Peyer's patch (tissue), 4 donors: Measurements from ENCODE around the gene SERPINB1. TPM values are rescaled to one million over a fixed set of nuclear protein-coding genes. Genes with fewer than 3 reads are reported as not detected.

ENCODE experiments used
- DNase-seq, 3 donors: peaks; one replicate each; pipeline ENCODE4 v3.0.0-alpha.2; 2017 to 2019
- H3K27ac ChIP-seq, 4 donors: fragments of 200-600 bp; sonication (generic); one replicate each; pipeline ENCODE4 v1.5.1; 2016 to 2019
- H3K27me3 ChIP-seq, 2 donors: fragments of 200-600 bp; sonication (generic); one replicate each; pipeline ENCODE4 v1.5.1; 2019
- H3K36me3 ChIP-seq, 3 donors: fragments of 200-600 bp; sonication (generic); one replicate each; pipeline ENCODE4 v1.5.1; 2016 to 2019
- H3K4me1 ChIP-seq, 4 donors: fragments of 200-600 bp; sonication (generic); one replicate each; pipeline ENCODE4 v1.5.1; 2016 to 2019
- H3K4me3 ChIP-seq, 4 donors: fragments of 200-600 bp; sonication (generic); 1 replicate in 3 of 4; 2 replicates in 1 of 4; pipeline ENCODE4 v1.5.1; 2016 to 2019; ENCODE audit warnings: mild to moderate bottlenecking in 1 of 4
- H3K9me3 ChIP-seq, 4 donors: fragments of 200-600 bp; sonication (generic); one replicate each; pipeline ENCODE4 v1.5.1; 2016 to 2019; ENCODE audit warnings: mild to moderate bottlenecking in 1 of 4
- CTCF ChIP-seq, 6 experiments: fragments of 450-650 bp in 4 of 6; fragments of 200-600 bp in 2 of 6; sonication (generic) in 1 of 6; IDR thresholded peaks; one replicate each; pipeline ENCODE4 v1.5.1; 2017 to 2019; ENCODE audit warnings: antibody characterized with exemption in 6 of 6, mild to moderate bottlenecking in 3 of 6, moderate library complexity in 1 of 6
- POLR2A ChIP-seq, 2 donors: fragments of 450-650 bp; IDR thresholded peaks; one replicate each; pipeline ENCODE4 v1.5.1; 2017; ENCODE audit warnings: antibody characterized with exemption in 2 of 2, mild to moderate bottlenecking in 2 of 2, moderate library complexity in 2 of 2
- small RNA-seq, 2 donors: library from RNA; depleted of rRNA; stranded (forward); fragments of <200 nt; gene quantifications; one replicate each; pipeline ENCODE3, GENCODE V24; 2016
- total RNA-seq, 4 donors: library from RNA; depleted of rRNA; stranded (reverse); fragments of >200 nt; gene quantifications; one replicate each; pipeline ENCODE4 v1.1.0, GENCODE V29; 2016

The SERPINB1 gene
- total RNA-seq, 4 donors from 2014 or later = 58.6 to 122 (median 86.4) TPM

- no peak for DNase-seq
- no peaks in the 10 kb centered on the region for H3K27me3 ChIP-seq
- no peak for TF ChIP-seq CTCF (IDR thresholded peaks at IDR 0.05)
- TF ChIP-seq POLR2A (IDR thresholded peaks at IDR 0.05) = no peak
- no peak overlapping the region for H3K27ac ChIP-seq
- H3K4me1 ChIP-seq = peaks cover 0 to 8% (median 0%) of the 10 kb centered on the region in 4 donors
- no peaks in the 10 kb centered on the region for H3K9me3 ChIP-seq
- H3K4me3 ChIP-seq = no peak overlapping the region
- H3K36me3 ChIP-seq = peaks cover 0 to 58% (median 0%) of the 10 kb centered on the region in 3 donors
Measured at GRCh38 chr6:2782356-2782708, 59.3 kb downstream of the SERPINB1 start.

Small RNAs within 50 kb of the gene (small RNA-seq; reads per million reads assigned to genes)
- gene MIR4645 = 0.12 to 0.51 reads per million in 2 donors

Other genes with a start within 250 kb of the SERPINB1 start
- 1 to 10 TPM in 1 of 4 donors, under 1 TPM in 3; 0.35 to 2.4 (median 0.81) TPM for gene MYLK4, start 90.9 kb downstream of the SERPINB1 start, total RNA-seq
- gene WRNIP1, start 76.5 kb downstream of the SERPINB1 start, total RNA-seq = 10 to 100 TPM; 34.7 to 48.2 (median 39.6) TPM
- 10 to 100 TPM in 1 of 4 donors, 1 to 10 TPM in 3; 2.9 to 13.2 (median 4.0) TPM for gene SERPINB9, start 61.4 kb upstream of the SERPINB1 start, total RNA-seq
- 100 to 1,000 TPM; 170 to 462 (median 219) TPM for gene SERPINB6, start 129.7 kb upstream of the SERPINB1 start, total RNA-seq
- 10 to 100 TPM; 22.1 to 60.8 (median 29.3) TPM for gene NQO2, start 158.0 kb upstream of the SERPINB1 start, total RNA-seq
- gene RIPK1, start 226.6 kb upstream of the SERPINB1 start, total RNA-seq = 10 to 100 TPM; 38.5 to 48.7 (median 40.8) TPM